Activated T-helper 1 cell treated with anti-CD3 and anti-CD28 coated beads, Interleukin-12 subunit alpha, Interleukin-12 subunit beta, Interleukin-2, Interleukin-4 antibody, amounts not matched to agents 30 ng/mL and 10 ng/mL and 1 ng/mL, durations not matched to agents 14 hours and 24 hours and 36 hours (primary cell): ENCODE results near the gene DNM2. TPM values are rescaled to one million over a fixed set of nuclear protein-coding genes. Genes with fewer than 3 reads are reported as not detected.
A peak's percentile ranks its signal among the peaks of the same experiment; 100 is the strongest.

Experiments
- DNase-seq: peaks from one replicate; pipeline ENCODE4 v3.0.0; 2021; ENCODE audit warnings: low spot score
- H3K27ac Mint-ChIP-seq: one replicate; pipeline ENCODE4 v1.8.0; 2021; ENCODE audit warnings: mild to moderate bottlenecking, mixed read lengths
- H3K27me3 Mint-ChIP-seq: one replicate; pipeline ENCODE4 v1.8.0; 2022; ENCODE audit warnings: mild to moderate bottlenecking, moderate library complexity, mixed read lengths; ENCODE audit not compliant: insufficient read depth
- H3K36me3 Mint-ChIP-seq: one replicate; pipeline ENCODE4 v1.8.0; 2021; ENCODE audit warnings: low read depth, mixed read lengths
- H3K4me1 Mint-ChIP-seq: one replicate; pipeline ENCODE4 v1.8.0; 2021; ENCODE audit warnings: low read depth, mixed read lengths
- H3K4me3 Mint-ChIP-seq: one replicate; pipeline ENCODE4 v1.8.0; 2021; ENCODE audit warnings: mild to moderate bottlenecking, moderate library complexity, mixed read lengths
- H3K9me3 Mint-ChIP-seq: one replicate; pipeline ENCODE4 v1.8.0; 2021; ENCODE audit warnings: mixed read lengths
- intact Hi-C: fragments of 100-400 bp; cut with micrococcal nuclease; formaldehyde crosslinking; loops from one replicate; pipeline ENCODE4 v1.15.1; 2024
- total RNA-seq: library from RNA; stranded (reverse); gene quantifications from 2 replicates; pipeline ENCODE4 v1.2.3, GENCODE V29; 2022

The DNM2 gene
- total RNA-seq, 1 donor from 2014 or later, result 240 TPM

DNA sequence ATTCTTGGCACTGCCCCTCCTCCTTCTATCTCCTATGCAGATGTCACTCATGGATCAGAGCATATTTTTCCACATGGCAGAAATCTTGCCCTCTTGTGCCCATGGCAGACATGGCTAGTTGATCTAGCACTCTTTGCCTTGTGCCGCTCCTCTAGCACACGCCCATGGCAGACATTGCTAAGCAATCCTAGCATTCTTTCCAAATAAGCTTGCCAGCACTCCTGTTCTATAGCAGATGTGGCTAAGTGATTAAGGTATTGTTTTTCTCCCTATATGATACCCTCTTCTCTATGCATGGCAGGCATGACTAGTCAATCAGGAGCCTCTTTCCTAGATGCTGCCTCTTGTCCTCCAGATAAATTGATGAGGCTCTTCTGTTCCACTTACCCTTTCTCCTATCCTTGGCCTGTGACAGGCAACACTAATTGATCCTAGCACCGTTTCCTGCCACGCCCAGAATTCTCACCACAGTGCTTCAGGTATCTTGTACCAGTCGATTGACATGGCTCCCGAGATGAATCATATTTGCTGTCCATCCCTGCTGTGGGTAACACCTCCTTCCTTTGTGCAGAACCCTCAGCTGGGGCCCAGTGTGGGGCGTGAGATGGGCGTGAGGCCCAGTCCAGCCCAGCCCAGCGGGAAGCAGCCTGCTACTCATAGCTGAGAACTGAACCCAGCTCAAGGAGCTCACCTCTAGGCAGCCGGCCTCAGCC, 91.2 kb downstream of the DNM2 start:
- Mint-ChIP-seq H3K36me3 (peaks cover 33% of the 10 kb centered on the region), H3K4me1 (peaks cover 25% of the 10 kb centered on the region), H3K4me3 (no peak overlapping the region), H3K27ac (peak overlapping the region; percentile 79), H3K9me3 (no peaks in the 10 kb centered on the region), H3K27me3 (no peaks in the 10 kb centered on the region)
- intact Hi-C loops, result loop anchor here (1.0 kb wide), 1 partner anchor 12 kb away; no protein-coding TSS in a partner anchor
- DNase-seq, result peak; percentile 38

DNA sequence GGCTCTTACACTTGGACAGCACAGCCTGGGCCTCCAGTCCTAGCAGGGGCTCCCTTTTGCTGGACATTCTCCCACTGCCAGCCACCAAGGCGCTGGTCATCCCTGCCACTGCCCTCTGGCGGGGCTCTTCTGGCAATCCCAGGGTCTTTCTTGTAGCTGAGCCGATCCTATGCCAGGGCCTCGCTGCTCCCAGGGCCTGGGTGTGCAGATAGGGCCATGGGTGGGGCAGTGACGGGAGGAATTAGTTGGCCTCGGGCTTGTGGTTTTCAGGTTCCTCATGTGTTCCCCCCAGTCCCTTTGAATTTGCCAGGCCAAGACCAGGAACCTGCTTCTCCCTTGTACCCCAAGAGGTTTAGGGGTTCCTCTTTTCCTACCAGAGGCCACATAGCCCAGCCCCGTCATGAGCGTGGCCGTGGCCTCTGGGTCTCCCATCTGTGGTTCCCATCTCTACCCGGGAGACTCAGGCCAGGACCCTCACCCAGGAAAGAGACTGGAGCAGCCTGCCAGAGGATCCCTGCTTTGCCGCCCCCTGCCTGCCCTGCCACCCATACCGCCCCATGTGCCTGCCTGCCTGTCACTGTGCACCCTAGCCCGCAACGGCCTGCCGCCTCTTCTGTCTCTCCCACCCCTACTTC, 91.9 kb downstream of the DNM2 start:
- peaks cover 30% of the 10 kb centered on the region for H3K4me1 Mint-ChIP-seq
- no peaks in the 10 kb centered on the region for H3K27me3 Mint-ChIP-seq
- DNase-seq, result no peak
- no peaks in the 10 kb centered on the region for H3K9me3 Mint-ChIP-seq
- intact Hi-C loops, result loop anchor here (1.0 kb wide), 1 partner anchor 12 kb away; no protein-coding TSS in a partner anchor
- peak overlapping the region; percentile 79 for H3K27ac Mint-ChIP-seq
- no peak overlapping the region for H3K4me3 Mint-ChIP-seq
- peaks cover 35% of the 10 kb centered on the region for H3K36me3 Mint-ChIP-seq

DNA sequence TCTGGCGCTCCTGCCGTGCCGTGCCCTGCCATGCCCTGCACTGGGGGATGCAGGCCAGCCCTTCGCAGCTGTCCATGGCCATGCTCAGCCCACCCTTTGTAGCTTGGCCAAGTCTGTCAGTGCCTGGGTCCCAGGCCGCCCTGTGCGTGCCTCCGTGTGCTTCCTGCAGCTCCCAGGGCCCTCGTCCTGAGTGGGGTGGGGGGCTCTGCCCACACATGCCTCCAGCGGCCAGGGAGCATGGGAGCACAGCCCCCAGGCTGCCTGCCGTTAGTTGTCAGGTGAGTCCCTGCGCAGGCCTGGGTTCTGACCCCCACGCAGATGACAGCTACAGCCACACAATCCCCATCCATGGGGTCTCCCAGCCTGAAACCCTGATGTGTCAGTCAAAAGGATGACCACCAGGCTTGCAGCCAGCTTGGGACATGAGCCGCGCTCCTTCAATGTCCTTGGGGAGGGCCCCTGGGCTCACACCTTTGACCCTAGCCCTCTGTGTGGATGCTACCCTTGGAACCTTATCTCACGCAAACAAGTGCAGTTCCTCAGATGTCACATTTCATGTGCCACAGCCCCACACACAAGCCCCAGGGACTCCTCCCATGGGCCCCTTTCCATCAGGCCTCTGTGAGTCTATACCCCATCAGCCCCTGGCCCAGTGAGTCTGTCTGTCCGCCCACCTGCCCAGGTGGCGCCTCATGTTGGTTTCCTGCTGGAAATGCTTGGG, 93.7 kb downstream of the DNM2 start:
- H3K4me1 Mint-ChIP-seq, result peaks cover 31% of the 10 kb centered on the region
- no peak for DNase-seq
- no peaks in the 10 kb centered on the region for H3K9me3 Mint-ChIP-seq
- no peak overlapping the region for H3K4me3 Mint-ChIP-seq
- intact Hi-C loops, result no loop called here
- H3K27me3 Mint-ChIP-seq, result no peaks in the 10 kb centered on the region
- H3K27ac Mint-ChIP-seq, result peak overlapping the region; percentile 23
- H3K36me3 Mint-ChIP-seq, result peaks cover 30% of the 10 kb centered on the region

DNA sequence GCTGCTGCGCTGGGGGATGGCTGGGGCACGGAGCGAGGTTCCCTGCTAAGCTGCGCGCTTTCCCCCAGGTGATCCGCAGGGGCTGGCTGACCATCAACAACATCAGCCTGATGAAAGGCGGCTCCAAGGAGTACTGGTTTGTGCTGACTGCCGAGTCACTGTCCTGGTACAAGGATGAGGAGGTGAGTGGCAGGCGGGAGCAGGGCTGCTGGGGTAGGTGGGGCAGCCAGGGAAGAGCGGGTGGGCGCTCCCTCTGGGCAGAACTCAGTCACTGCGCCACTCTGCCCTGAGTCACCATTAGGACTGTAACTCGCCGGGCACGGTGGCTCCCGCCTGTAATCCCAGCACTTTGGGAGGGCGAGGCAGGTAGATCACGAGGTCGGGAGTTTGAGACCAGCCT, 94.3 kb downstream of the DNM2 start:
- peaks cover 31% of the 10 kb centered on the region for H3K36me3 Mint-ChIP-seq
- peak overlapping the region; percentile 84 for H3K27ac Mint-ChIP-seq
- H3K9me3 Mint-ChIP-seq, result no peaks in the 10 kb centered on the region
- no peak overlapping the region for H3K4me3 Mint-ChIP-seq
- intact Hi-C loops, result no loop called here
- H3K27me3 Mint-ChIP-seq, result no peaks in the 10 kb centered on the region
- no peak for DNase-seq
- peaks cover 31% of the 10 kb centered on the region for H3K4me1 Mint-ChIP-seq

DNA sequence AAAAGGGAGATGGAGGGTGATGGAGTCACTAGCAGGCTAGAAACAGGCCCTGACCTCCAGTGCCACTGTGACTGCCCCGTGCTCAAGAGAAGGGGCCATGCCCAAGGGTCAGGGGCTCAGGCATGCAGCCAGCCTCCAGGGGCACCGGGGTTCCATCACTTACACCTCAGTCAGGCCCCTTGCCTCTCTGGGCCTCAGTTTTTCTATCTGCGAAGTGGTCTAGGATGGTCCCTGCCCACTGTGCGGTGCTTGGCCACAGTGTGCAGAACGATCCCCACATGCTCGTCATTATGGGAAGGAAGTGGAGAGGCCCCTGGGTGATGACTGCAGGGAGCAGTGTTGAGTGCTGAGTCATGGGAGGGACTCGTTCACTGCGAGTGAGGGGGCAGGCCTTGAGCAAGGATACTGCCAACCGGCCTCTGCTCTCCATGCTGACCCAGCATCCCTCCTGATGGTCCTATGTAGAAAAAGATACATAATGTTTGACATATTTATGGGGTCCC, 95.1 kb downstream of the DNM2 start:
- Mint-ChIP-seq H3K9me3 (no peaks in the 10 kb centered on the region), H3K36me3 (peaks cover 31% of the 10 kb centered on the region), H3K27me3 (no peaks in the 10 kb centered on the region), H3K4me1 (peaks cover 30% of the 10 kb centered on the region), H3K27ac (peak overlapping the region; percentile 84), H3K4me3 (peak overlapping the region; percentile 32)
- DNase-seq, result no peak
- intact Hi-C loops, result no loop called here

DNA sequence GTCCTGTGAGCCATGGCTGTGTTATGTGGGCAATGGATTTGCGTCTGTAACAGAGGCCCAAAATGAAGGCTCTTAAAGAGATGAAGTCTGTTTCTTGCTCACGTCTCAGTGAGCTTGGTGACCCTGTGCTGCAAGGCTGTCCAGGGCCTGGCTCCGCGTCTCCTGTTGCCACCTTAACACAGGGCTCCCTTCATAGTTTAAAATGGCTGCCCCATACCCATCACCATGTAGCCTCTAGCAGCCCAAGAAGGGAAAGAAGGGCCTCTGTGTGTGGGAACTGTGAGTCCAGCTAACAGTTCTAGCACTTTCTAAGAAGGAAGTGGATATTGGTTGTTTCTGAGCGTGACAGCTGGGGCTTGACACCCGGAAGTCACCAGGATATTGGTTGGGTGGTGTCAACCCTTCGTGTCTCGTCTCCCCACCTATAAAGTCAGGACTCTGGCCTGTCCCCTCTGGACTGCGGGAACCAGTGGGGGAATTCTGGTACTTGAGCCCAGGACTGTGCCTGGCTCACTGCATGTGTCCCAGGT, 97.2 kb downstream of the DNM2 start:
- Mint-ChIP-seq H3K9me3 (no peaks in the 10 kb centered on the region), H3K36me3 (peaks cover 27% of the 10 kb centered on the region), H3K4me3 (no peak overlapping the region), H3K27me3 (no peaks in the 10 kb centered on the region), H3K4me1 (peaks cover 16% of the 10 kb centered on the region), H3K27ac (no peak overlapping the region)
- DNase-seq, result no peak
- intact Hi-C loops, result no loop called here

DNA sequence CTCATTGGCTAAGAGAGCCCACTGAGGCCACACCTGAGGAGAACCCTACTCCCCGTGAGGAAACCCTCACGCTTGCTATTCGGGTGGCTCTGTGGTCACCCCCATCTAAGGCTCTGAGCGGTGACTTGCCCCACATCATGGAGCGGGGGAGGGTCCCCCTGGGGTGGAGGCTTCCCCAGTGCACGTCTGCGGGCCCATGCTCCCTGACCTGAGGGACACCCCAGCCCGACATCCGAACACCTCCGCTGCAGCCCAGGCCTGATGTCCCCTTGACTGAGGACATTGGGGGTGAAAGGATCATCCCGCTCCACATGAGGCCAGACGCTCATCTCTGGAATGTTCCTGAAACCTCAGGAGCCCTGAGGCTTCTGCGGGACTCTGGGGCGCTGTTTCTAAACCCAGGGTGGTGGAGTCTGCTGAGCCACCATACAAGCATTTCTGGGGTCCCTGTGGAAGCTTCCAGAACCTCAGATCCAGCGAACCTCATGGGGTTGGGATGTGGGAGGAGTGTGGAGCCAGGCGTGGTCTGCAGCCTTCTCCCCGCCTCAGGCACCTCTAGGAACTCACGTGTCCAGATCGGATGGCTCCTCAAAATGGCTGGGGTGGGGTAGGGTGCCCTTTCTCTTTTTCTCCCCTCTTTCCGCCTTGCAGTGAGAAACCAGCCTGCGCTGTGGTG, 98.2 kb downstream of the DNM2 start:
- intact Hi-C loops, result no loop called here
- Mint-ChIP-seq H3K36me3 (peaks cover 32% of the 10 kb centered on the region), H3K4me3 (no peak overlapping the region), H3K27ac (no peak overlapping the region), H3K4me1 (peaks cover 24% of the 10 kb centered on the region), H3K9me3 (no peaks in the 10 kb centered on the region), H3K27me3 (no peaks in the 10 kb centered on the region)
- no peak for DNase-seq

DNA sequence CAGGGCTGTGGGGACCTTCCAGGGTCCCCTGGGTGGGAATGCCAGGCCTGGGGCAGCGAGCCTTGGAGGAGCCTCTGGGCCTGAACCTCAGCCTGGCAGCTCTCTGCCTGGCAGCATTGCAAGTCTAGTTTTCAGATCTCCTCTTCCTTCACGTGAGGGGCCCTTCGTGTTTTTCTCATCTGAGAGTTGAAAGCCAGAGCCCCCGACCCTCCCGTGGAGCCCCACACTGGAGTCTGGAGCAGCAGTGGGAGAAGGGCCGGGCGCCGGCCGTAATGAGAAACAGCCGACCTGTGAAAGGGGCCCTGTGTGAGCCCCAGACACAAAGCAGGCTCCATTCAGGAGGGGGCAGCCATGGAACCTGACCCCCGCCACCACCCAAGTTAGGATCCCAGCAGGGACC, 98.8 kb downstream of the DNM2 start:
- intact Hi-C loops, result no loop called here
- Mint-ChIP-seq H3K36me3 (peaks cover 35% of the 10 kb centered on the region), H3K27me3 (no peaks in the 10 kb centered on the region), H3K4me1 (peaks cover 25% of the 10 kb centered on the region), H3K27ac (no peak overlapping the region), H3K9me3 (no peaks in the 10 kb centered on the region), H3K4me3 (no peak overlapping the region)
- DNase-seq, result no peak

DNA sequence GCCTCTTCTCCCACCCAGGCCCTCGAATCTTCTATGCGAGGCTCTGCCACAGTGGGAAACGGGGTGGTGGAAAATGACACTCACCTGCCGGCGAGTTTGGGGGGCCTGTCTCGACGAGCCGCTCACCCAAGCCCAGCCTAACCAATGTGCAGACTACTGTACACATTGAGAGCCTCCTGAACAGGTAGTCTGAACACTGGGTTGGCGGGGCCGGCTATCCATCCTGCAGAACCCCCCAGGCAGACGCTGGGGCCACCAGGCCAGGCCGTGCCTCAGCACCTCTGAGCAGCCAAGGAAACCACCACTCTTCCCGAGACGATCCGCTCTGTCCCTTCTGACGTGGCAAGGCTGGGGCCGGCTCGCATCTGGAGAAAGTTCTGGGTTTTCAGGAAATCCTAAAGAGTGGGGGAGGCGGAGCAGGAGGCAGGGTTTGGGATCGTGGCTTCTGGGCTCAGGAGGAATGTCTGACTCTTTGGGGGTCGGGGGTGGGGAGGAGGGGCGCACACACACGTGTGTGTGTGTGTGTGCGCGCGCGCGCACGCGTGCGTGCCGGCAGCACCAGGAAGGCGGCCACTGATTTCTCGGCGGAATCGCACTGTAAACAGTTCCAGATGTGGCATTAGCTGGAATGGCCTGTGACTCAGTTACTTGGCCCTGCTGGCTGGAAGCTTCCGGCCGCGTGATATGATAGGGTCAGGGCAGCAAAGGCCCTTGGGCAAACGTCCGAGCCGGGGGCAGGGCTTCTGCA, 99.6 kb downstream of the DNM2 start:
- Mint-ChIP-seq H3K27ac (no peak overlapping the region), H3K9me3 (no peaks in the 10 kb centered on the region), H3K36me3 (peaks cover 35% of the 10 kb centered on the region)

DNA sequence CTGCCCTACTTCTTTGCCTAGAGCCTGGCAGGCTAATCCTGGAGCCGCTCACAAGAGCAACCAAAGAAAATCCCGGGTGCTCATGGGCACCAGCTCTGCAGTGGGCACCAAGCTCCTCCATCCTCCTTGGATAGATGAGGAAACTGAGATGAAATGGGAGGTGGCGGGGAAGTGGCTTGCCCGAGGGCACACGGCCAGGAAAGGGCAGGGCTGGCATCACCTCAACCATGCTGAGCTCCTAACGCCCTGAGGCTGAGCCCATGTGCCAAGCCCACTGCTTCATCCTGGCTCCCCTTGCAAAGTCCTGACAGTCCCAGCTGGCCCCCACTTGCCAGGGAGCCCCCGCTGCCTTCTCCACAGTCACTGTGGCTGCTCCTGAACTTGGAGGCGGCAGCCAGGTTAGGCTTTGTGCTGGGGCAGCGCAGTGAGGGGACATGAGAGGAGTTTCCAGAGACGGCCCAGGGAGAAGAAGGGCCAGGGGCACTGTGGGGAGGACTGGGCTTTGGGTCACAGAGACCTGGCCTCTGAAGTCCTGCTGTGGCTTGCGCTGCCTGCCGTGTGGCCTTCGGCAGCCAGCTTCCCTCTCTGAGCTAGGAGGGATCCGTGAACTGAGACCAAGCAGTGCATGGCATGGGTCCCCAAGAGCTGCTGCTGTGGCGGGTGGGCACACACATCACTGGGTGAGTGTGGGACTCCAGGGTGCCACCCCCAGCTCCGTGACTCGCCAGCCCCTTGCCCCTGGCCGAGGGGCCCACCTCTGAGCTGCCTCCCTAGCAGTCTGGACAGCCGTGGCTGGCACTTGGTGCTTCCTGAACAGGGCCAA, 100.6 kb downstream of the DNM2 start:
- H3K36me3 Mint-ChIP-seq, result peaks cover 29% of the 10 kb centered on the region
- H3K27ac Mint-ChIP-seq, result no peak overlapping the region
- intact Hi-C loops, result no loop called here
- peaks cover 17% of the 10 kb centered on the region for H3K4me1 Mint-ChIP-seq
- no peak for DNase-seq
- H3K9me3 Mint-ChIP-seq, result no peaks in the 10 kb centered on the region
- no peaks in the 10 kb centered on the region for H3K27me3 Mint-ChIP-seq
- no peak overlapping the region for H3K4me3 Mint-ChIP-seq

More for the DNA sequence above, 99.6 kb downstream of the DNM2 start:
- peaks cover 25% of the 10 kb centered on the region for H3K4me1 Mint-ChIP-seq
- intact Hi-C loops, result no loop called here
- no peak for DNase-seq
- no peaks in the 10 kb centered on the region for H3K27me3 Mint-ChIP-seq
- H3K4me3 Mint-ChIP-seq, result no peak overlapping the region
